Measurements from ENCODE around the gene UNCX. TPM values are rescaled to one million over a fixed set of nuclear protein-coding genes. Genes with fewer than 3 reads are reported as not detected.

The UNCX gene
- total RNA-seq, 4 donors from 2014 or later, result not detected

DNA sequence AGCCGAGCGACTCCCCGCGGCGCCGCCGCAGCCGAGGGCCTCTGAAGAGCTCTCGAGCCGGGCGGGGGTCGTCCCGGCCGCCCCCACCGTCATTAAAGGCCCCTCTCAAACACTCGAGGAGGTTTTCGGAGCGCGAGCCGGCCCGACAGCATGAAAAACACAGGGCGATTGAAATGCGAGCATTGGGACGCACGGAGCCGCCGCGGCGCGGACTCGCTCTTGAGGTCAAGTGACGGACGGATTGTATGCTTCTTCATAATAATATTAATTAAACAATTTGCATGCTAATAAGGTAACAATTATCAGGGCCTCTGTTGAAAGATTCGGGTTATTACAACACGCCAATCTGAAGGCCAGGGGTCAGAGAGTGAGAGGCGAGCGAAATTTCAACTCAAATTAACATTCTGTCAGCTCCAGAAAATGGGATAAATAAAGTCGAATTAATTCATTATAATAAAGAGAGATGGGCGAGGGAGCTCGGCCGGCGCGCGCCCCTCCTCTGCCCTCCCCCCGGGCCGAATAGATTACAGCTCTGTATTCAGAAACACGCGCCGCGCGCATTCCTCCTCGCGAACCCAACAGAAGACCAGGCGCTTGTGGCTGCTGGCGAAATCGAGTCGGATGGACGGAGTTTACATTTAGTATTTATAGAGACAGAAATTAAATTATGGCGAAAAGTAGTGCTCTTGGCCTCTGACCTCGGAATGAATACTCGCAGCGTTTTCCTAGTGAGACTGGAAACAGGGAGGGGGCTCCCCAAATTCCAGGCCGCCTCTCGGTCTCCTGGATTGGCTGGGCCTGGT lies 2.1 kb upstream of the UNCX start:
- no peak for ATAC-seq (ENCODE audit: low FRiP score)
- DNase-seq (ENCODE audit: low spot score), result no peak
- TF ChIP-seq, protein P1, sequence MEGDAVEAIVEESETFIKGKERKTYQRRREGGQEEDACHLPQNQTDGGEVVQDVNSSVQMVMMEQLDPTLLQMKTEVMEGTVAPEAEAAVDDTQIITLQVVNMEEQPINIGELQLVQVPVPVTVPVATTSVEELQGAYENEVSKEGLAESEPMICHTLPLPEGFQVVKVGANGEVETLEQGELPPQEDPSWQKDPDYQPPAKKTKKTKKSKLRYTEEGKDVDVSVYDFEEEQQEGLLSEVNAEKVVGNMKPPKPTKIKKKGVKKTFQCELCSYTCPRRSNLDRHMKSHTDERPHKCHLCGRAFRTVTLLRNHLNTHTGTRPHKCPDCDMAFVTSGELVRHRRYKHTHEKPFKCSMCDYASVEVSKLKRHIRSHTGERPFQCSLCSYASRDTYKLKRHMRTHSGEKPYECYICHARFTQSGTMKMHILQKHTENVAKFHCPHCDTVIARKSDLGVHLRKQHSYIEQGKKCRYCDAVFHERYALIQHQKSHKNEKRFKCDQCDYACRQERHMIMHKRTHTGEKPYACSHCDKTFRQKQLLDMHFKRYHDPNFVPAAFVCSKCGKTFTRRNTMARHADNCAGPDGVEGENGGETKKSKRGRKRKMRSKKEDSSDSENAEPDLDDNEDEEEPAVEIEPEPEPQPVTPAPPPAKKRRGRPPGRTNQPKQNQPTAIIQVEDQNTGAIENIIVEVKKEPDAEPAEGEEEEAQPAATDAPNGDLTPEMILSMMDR (IDR thresholded peaks at IDR 0.05), result no peak

DNA sequence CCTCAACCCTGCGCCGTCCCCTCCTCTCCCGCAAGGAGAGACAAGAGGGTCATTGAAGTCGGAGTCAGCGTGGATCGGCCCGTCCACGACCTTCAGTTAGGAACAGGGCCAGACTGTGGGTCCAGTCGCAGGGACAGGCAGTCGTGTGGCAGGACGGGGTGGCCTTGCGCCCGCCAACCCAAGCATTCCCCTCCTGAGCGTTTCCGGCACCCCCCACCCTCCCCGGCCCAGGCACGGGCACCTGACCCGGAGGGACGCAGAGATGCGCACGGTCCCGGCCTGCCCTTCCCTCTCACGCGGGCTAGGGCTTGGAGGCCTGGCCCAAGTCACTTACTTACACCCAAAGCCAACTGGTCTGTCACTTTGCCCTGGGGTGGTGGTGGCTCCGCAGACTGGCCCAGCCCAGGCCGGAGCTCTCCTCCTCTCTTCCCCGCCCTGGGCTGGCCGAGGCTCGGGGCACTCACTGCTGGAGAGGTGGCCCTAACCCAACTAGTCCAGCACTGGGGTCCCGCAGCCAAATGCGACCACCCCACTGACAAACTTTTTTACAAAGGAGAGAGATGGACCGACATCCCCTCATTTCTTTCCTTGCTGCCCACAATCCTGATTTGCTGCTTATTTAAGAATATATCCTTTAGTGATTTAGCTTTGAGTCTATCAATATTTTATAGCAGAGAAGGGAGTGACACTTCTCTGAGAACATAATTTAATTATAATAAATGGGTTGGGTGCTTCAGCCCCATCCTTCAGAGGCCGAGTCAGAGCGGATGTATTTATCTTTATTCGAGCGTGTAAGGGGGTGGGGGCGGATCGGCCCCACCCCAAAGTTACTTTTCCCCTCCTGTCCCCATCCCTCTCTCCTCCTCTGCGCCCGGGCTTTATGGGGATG lies 1.2 kb upstream of the UNCX start:
- no peak for DNase-seq (ENCODE audit: low spot score)
- peak; percentile 14 for ATAC-seq (ENCODE audit: low FRiP score)
- TF ChIP-seq, protein P1 (IDR thresholded peaks at IDR 0.05), result no peak

DNA sequence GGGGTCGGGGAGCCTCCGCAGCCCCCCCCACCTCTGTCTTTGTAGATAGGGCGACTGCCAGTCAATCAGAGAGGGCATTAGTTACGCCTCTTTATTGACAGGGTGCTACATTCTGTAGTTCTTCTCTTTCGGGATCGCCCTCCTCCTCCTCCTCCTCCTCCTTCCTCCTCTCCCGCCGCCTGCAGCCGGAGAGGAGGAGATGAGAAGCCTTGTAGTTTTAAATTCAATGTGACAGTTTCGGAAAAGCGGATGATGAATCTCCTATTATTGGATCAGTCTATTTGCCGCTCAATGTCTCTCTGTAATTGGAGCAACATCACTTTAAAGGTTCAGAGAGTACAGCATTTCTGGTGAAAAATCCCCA lies 587 bp upstream of the UNCX start:
- ATAC-seq (ENCODE audit: low FRiP score) (no peak), DNase-seq (ENCODE audit: low spot score) (no peak)
- TF ChIP-seq, protein P1 (IDR thresholded peaks at IDR 0.05), result no peak

DNA sequence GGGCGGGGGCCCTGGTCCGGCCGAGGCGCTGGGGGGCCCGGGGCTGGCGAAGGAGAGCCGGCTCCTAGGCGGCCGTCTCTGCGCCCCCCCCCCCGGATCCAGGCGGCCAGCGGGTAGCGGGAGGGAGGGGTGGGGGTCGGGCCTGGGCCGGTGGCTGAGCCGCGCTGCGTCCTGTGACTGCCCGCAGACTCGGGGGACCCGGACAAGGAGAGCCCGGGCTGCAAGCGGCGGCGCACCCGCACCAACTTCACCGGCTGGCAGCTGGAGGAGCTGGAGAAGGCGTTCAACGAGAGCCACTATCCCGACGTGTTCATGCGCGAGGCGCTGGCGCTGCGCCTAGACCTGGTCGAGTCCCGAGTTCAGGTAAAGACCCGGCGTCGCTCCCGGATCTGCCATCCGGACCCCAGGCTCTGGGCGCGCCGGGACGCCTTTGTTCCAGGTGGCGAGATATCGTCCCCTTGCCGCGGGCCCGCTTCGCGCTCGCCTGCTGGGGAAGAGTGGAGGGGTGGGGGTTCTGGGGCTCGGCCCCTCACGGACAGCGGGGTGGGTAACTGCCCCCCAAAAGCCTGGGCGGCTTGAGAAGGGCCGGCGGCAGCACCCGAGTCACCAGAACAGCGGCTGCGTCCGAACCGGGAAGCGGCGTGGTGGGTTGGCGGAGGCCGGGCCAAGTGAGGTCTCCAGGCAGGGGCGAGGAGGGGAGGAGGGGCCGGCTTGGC lies 819 bp downstream of the UNCX start:
- DNase-seq (ENCODE audit: low spot score) (no peak), ATAC-seq (ENCODE audit: low FRiP score) (no peak)
- TF ChIP-seq, protein P1 (IDR thresholded peaks at IDR 0.05), result no peak

DNA sequence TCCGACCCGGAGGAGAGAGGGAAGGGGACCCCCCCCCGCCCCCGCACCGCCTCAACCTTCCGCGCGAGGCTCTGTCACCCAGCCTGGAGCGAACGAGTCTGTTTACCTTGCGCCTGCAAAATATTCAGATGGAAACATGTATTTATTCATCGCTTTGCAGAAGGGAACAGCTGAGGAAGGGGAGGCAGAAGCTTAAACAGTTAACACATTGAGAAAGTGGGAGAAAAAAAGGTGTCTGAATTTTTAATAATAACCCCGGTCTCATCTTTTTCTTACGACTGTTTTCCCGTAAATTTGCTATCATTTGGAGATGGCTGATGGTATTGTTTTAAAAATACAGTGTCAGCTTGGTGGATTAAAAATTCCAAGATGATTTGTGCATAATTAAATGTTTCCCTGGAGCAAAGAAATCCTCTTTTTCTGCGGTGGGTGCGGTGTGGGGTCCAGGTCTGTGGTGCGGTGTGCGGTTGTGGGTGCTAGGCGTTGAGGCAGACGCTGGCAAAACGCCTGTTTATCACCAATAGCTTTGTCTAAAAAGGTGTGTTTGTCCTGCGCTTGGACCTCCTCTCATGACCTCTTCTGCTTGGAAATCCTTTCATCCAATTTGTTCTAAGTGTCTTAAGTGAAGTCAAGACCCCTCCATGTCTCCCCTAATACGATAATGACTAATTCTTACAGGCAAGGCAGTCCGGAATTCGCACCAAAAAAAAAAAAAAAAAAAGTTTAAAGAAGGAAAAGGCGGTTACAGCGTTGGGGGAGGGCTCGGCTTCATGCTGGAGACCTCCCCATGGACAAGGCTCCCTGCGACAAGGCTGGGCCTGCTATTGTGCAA lies 1.6 kb downstream of the UNCX start:
- TF ChIP-seq, protein P1 (IDR thresholded peaks at IDR 0.05), result no peak
- DNase-seq (ENCODE audit: low spot score) (no peak), ATAC-seq (ENCODE audit: low FRiP score) (no peak)

DNA sequence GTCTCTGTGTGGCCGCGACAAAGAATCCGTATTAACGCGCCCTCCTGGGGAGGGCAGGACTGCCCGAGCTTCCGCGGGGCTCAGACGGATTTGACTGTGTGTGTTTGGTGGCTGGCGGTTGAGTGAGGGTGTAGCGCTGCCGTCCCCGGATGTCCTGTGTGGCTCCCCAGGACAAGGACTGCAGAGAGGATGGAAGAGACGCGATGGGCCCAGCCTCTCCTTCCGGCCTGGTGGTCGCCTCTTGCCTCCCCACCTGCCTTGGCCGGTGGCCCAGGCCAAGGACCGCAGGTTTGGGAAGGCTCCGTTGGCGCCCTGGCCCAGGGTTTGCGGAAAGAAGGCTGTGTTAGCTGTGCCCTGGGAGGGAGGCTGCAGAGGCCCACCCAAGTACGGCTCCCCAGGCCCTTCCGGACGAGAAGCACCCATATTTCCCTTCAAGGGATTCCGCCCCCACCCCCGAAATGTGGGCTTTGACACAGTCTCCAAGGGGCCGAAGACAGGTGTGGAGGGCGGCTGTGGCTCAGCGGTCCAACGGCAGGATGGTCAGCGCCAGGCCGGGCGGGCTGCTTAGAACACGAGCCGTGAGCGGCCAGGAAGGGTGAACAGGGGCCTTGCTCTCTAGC lies 2.3 kb downstream of the UNCX start:
- no peak for ATAC-seq (ENCODE audit: low FRiP score)
- no peak for DNase-seq (ENCODE audit: low spot score)

More for the DNA sequence above, 2.3 kb downstream of the UNCX start:
- TF ChIP-seq, protein P1 (IDR thresholded peaks at IDR 0.05), result no peak

All from omental fat pad (tissue), 4 donors.